GM18508 (cell line): ENCODE data around the gene CRCP.
"Not testable (repeated sequence)": the region's sequence is repeated elsewhere in the genome, so short reads cannot be mapped to it uniquely, and the experiment has no call there.

Source experiments
- ATAC-seq: cut with Tn5 transposase; IDR thresholded peaks from one replicate; pipeline ENCODE4 v1.9.1; 2021; ENCODE audit warnings: moderate number of reproducible peaks; ENCODE audit not compliant: insufficient read depth, unreplicated experiment

The CRCP gene

DNA sequence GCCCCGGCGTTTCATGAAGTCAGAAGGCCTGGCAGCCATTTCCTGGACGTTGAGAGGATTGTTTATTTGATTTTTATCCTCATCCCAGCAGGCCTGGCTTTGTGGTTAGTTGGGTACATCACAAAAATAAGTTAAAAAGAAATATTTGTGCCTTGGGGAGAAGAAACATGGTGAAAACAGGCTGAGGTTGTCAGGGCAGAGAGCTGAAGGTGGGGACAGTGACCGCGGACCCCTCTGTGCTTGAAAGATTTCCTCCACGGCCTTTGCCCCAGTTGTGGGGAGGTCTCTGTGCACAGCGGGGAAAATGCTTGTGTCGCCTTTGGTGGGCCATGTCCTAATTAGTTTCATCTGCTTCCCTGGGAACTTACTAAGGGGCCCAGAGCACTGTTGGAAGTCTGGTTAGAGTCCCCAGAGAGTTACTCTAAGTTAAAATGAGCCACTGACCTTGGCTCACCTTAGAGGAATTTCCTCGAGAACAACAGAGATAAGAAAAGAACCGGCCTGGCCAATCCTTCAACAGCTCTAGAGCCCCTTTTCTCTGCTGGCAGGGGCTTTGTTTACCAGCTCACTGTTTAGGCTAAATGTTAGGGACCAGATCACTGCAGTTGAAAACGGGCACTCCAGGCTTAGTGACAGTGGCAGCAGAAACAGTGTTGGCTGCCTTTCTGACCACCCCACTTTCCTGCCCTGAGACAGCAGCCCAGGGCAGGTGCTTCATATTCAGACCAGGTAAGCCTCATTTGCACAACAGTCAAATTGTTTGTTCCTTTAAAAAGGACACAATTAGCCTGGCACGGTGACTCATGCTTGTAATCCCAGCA lies 37.9 kb downstream of the CRCP start:
- ATAC-seq: no peak

DNA sequence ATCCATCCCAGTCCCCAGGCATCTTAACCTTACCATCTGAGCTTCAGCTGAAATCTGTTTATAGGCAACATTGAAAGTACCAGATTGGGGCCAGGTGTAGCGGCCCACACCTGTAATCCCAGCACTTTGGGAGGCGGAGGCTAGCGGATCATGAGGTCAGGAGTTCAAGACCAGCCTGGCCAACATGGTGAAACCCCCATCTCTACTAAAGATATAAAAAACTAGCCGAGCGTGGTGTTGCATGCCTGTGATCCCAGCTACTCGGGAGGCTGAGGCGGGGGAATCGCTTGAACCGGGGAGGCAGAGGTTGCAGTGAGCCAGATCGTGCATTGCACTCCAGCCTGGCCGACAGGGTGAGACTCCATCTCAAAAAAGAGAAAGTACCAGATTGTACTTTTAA lies 39.0 kb downstream of the CRCP start:
- no peak for ATAC-seq

DNA sequence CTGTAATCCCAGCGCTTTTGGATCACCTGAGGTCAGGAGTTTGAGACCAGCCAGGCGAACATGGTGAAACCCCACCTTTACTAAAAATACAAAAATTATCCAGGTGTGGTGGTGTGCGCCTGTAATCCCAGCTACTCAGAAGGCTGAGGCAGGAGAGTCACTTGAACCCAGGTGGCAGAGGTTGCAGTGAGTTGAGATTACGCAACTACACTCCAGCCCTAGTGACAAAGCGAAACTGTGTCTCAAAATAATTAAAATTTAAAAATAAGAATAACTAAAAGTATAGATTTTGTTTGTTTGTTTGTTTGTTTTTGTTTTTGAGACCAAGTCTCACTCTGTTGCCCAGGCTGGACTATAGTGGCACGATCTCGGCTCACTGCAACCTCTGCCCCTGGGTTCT lies 41.4 kb downstream of the CRCP start:
- ATAC-seq: not testable (repeated sequence)

DNA sequence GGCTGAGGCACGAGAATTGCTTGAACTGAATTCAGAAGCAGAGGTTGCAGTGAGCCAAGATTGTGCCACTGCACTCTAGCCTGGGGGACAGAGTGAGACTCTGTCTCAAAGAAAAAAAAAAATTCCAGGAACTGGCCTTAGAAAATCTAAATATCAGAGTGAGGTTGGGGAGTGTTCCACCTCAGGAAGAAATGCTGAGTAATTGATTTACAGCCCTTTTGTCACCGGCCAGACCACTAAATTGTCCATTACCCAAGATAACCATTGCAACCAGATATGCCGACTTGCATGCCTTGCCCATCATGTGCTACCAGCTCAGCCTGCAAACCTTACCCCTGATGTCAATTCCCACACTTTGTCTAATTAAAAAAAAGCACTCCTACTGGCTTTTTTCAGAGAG lies 42.4 kb downstream of the CRCP start:
- ATAC-seq: no peak

DNA sequence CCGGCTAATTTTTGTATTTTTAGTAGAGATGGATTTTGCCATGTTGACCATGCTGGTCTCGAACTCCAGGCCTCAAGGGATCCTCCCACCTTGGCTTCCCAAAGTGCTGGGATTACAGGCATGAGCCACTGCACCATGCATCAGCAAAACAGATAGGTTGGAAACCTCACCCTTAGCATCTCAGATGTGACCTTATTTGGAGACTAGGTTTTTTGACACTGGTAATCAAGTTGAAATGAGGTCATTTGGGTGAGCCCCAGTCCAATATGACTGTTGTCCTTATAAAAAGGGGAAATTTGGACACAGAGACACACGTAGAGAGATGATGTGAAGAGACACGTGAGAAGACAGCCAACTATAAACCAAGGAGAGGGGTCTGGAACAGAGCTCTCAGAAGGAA lies 48.0 kb downstream of the CRCP start:
- ATAC-seq: no peak

DNA sequence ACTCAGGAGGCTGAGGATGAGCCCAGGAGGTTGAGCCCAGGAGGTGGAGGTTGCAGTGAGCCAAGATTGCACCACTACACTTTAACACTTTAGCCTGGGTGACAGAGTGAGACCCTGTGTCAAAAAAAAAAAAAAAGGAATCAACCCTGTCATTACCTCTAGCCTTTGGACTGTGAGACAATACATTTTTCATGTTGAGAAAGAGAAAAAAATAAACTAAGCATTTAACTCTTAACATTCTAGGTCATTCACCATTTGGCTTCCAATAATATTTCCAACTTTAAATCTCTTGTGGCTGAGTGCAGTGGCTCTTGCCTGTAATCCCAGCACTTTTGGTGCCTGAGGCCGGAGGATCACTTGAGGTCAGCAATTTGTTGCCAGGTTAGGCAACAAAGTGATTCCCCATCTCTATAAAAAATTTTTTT lies 48.6 kb downstream of the CRCP start:
- no peak for ATAC-seq

DNA sequence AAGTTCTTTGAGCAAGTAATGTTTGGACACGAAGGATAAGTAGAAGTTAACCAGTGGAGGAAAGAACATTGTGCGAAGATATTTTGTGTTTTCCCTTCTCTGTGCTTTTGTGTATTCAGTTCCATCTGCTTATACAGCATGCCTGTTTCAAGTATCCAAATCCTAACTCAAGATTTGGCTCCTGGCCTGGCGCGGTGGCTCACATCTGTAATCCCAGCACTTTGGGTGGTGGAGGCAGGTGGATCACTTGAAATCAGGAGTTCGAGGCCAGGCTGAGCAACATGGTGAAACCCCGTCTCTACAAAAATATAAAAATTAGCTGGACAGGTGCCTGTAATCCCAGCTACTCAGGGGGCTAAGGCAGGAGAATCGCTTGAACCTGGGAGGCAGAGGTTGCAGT lies 49.7 kb downstream of the CRCP start:
- ATAC-seq: no peak

DNA sequence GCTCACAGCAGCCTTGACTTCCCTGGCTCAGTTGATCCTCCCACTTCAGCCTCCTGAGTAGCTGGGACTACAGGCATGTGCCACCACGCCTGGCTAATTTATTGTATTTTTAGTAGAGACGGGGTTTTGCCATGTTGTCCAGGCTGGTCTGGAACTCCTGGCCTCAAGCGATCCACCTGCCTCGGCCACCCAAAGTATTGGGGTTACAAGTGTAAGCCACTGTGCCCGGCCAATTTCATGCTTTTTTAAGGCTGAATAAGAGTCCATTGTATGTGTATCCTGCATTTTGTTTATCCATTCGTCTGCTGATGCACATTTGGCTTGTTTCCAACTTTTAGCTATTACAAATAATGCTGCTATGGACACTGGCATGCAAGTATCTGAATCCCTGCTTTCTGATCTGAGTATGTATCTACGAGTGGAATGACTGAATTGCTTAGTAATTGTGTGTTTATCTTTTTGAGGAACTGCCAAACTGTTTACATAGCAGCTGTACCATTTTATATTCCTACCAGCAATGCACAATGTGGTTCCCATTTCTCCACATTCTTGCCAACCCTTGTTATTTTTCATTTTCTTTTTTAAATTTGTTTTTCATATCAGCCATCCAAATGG lies 53.2 kb downstream of the CRCP start:
- no peak for ATAC-seq

DNA sequence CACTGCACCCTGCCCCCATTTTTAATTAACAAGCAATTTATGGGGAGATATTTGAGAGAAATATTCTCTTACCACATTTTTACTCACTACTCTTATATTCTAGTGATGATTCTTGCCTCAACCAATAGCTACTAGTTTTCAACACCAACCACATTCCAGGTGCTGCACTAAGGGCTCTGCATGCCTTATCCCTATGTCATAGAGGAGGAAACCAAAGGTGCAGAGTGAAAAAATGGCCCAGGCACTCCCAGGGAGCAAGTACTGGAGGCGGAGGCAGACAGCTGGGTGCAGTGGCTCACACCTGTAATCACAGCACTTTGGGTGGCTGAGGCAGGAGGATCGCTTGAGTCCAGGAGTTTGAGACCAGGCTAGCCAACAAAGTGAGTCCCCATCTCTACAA lies 55.0 kb downstream of the CRCP start:
- no peak for ATAC-seq

DNA sequence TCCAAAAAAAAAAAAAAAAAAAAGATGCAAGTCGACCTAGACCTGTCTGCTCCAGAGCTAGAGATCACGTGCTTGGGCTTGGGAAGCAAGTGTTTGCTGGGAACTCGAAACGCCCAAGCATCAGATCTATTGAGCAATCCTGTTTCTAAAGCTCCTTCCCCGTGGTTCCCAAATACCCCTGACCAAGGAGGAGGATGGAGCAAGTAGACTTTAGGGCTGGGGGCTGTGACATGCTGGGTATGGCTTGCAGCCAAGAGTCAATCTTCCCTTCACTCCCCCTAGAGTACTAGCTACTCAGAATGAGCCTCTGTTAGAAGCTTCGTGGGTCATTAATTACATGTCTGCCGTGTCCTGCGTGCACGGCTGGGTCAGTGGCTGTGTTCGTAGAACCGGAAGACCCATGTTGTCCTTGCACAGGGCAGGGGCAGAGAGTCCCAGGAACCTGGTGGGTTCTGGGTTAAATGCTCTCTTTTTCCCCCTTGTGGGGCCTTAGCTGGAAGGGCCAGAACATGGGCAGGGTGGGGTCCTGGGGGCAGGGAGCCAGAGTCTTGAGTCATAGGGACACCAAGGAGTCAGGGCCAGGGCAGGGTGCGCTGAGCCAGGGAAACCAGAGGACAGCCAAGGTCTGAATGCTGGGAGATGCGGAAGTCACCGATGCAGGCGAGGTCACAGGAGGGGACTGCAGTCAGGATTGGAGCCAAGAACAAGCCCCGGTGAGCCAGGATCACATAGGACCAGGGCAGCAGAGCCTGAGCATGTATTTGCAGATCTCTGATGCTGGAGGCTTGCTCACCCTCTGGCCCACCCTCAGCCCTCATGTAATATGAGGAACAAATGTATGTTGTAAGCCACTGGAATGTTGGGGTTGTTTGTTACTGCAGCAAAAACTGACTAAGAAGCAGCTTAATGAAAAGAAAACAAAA lies 55.9 kb downstream of the CRCP start:
- ATAC-seq: no peak

DNA sequence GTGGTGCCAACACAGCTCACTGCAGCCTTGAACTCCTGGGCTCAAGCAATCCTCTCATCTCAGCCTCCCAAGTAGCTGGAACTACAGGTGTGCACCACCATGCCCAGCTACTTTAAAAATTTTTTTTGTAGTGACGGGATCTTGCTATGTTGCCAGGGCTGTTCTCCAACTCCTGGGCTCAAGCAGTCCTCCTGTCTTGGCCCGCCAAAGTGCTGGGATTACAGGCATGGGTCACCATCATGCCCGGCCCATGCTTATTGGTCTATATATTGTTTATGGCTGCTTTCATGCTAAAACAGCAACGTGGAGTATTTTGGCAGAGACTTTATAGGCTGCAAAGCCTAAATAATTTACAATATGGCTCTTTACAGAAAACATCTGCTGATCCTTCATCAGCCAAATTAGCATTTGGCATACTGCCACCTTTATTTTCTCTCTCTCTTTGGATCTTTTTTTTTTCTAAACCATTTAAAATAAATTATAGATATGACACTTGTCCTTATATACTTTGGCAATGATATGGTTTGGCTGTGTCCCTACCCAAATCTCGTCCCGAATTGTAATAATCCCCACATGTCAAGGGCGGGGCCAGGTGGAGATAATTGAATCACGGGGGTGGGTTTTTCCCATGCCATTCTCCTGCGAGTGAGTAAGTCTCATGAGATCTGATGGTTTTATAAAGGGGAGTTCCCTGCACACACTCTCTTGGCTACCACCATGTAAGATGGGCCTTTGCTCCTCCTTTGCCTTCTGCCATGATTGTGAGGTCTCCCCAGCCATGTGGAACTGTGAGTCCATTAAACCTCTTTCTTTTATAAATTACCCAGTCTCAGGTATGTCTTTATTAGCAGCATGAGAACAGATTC lies 58.1 kb downstream of the CRCP start:
- ATAC-seq: not testable (repeated sequence)

DNA sequence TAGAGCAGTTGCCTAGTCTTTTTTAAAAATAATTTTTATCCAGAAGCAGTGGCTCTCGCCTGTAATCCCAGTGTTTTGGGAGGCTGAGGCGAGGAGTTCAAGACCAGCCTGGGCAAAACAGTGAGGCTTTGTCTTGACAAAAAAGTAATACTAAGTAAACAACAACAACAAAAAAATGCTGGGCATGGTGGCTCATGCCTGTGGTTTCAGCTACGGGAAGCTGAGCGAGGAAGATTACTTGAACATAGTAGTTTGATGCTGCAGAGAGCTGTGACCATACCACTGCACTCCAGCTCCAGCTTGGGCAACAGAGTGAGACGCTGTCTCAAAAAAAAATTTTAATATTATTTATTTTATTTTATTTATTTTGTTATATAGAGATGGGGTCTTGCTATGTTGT lies 59.2 kb downstream of the CRCP start:
- ATAC-seq: no peak

DNA sequence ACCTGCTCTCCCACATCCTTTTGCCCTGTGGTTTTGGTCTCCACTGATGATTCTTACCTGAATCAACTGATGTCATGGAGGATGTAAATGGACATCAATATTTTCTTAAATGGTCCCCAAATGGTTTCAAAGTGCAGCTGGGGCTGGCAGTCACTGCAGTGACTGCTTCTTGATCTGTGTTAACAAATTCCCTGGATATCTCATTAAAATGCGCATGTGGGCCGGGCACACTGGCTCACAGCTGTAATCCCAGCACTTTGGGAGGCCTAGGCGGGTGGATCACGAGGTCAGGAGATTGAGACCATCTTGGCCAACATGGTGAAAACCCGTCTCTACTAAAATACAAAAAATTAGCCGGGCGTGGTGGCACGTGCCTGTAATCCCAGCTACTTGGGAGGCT lies 60.4 kb downstream of the CRCP start:
- ATAC-seq: not testable (repeated sequence)

DNA sequence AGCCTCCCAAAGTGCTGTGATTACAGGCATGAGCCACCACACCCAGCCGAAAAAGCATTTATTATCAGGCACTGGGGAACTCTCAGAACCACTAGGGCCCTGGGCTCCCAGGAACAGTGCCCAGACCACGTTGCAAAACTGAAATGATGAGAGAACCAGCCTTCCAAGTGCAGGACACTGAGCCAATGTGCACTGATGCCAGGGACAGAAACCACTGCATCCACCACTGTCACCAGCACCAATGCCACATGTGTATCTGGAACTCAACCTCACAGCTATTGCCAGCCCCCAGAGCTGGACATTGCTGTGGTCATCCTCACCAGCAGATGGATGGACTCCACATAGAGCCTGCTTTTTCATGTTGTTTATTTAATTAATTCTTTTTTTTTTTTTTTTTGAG lies 62.3 kb downstream of the CRCP start:
- ATAC-seq: no peak

DNA sequence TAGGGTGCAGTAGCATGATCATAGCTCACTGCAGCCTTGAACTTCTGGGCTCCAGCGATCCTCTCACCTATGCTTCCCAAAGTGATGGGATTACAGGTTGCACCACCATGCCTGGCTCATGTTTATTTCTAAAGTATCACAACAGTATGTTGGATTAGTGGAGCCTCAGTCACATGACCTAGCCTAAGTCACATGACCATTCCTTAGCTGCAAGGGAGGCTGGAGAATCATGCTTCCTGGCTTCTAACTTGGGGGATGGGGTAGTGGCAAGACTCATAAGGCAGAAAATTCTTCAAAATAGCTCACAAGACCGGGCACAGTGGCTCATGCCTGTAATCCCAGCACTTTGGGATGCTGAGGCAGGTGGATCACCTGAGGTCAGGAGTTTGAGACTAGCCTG lies 63.6 kb downstream of the CRCP start:
- no peak for ATAC-seq

DNA sequence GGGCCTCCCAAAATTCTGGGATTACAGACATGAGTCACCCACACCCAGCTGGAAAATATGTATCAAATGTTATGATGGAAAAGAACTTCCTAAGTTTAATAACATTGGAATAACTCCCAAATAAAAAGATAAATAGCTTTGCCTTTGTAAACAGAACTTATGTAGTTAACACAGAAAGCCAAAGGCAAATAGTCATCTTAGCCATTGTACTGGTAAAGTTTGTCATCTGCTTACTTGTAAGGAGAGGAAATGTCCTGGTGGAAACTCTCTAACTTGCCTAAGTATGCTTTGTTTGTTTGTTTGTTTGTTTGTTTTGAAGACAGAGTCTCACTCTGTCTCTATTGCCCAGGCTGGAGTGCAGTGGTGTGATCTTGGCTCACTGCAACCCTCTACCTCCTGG lies 66.7 kb downstream of the CRCP start:
- ATAC-seq: no peak

DNA sequence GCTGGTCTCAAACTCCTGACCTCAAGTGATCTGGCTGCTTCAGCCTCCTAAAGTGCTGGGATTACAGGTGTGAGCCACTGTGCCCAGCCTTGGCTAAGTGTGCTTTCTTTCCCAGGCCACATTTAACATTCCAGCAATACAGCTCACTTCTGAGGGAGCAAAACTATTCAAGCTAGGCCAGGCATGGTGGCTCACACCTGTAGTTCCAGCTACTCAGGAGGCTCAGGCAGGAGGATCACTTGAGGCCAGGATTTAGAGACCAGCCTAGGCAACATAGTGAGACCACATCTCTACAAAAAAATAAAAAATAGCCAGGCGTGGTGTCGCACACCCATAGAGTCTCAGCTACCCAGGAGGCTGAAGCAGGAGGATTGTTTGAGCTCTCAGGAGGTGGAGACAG lies 67.2 kb downstream of the CRCP start:
- no peak for ATAC-seq

DNA sequence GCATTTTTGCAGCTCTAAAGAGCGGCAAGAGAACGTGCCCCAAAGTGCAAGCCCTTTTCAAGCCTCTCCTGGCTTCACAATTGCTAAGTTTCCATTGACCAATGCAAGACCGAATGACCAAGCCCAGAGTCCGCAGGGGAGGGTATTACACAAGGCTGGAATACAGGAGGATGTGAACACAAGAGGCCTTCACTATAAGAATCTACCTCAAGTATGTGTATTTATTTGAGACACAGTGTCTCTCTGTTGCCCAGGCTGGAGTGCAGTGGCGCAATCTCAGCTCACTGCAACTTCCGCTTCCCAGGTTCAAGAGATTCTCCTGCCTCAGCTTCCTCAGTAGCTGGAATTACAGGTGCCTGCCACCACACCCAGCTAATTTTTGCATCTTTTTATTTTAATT lies 68.3 kb downstream of the CRCP start:
- ATAC-seq: no peak

DNA sequence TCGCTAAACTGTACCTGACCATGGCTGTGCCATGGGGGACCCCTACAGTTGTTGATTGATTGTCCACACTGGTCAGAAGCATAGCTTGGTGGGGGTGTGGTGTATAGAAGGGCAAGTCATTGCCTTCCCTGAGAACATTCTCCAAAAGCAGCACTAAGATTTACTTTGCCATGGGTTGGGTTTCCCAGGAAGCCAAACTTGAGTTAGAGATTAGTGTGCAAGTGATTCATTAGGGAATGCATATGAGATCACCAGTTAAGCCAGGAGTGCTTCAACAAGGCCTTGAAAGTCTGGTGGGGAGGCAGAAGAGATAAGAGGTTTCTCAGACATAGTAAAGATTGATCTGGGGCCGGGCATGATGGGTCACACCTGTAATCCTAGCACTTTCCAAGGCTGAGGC lies 69.1 kb downstream of the CRCP start:
- ATAC-seq: no peak

DNA sequence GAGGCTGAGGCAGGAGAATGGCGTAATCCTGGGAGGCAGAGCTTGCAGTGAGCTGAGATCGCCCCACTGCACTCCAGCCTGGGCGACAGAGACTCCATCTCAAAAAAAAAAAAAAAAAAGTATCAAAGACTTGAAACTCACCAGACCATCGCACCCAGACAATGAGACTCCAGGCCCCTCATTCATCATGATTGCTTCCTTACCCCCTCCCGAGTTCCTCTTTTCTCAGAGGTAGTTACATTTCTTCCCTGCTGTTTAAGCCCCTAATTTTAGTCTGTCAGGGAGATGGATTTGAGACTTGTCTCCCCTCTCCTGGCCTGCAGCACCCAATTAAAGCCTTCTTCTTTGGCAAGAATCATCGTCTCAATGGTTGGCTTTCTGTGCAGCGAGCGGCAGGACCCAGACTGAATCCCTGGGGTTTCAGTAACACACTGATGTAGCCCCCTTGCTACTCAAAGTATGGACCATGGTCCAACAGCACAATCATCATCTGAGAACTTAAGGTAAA lies 71.1 kb downstream of the CRCP start:
- no peak for ATAC-seq
